Right lobe of liver (tissue), 4 donors: Measurements from ENCODE around the gene GRAMD1C.
A peak's percentile ranks its signal among the peaks of the same experiment; 100 is the strongest.

Experiments used
- POLR2A ChIP-seq: fragments of 450-650 bp; IDR thresholded peaks from one replicate; pipeline ENCODE4 v1.6.1; 2017; ENCODE audit warnings: antibody characterized with exemption, mild to moderate bottlenecking
- TF ChIP-seq, protein P1 (sequence below), 4 donors: fragments of 200-600 bp in 3 of 4; fragments of 450-650 bp in 1 of 4; IDR thresholded peaks; one replicate each; pipeline versions ENCODE4 v1.5.1 to v1.8.0; 2016 to 2022; ENCODE audit warnings: antibody characterized with exemption in 4 of 4, mild to moderate bottlenecking in 2 of 4
- donor health status: DM: no; HTN: no; CAD: no.
- donor health status: DM: no; HTN: no; CAD: no.
- donor health status: DM: no; HTN: yes; CAD: no.

DNA sequence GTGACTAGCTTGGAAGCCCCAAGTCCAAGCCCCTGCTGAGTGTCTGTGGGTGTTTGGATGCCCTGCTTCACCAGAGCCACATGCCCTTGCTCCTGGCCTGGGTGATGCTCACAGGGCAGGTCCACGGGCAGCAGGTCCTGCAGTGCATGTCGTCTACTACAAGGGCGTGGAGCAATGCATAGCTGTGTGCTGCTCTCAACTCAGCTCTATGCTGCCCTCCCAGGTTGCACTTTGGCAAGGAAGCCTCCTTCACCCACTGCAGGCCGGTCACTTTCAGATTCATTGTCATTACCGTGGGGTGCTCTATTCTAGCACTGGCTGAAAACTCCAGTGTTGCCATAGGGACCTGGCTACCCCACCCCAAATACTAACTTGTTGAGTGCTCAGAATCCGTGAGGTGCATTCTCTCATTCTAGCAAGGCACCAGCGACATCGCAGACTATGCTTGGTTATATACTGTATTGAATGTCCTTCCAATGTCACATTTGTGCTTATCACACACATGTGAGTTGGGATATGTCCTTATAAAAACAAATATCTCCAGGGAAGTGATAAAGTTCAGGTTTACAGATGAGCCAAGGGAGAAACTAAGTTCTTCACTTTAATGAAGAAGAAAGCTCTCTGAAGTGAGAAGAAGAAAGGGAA lies 51.8 kb downstream of the GRAMD1C start:
- TF ChIP-seq, protein P1, sequence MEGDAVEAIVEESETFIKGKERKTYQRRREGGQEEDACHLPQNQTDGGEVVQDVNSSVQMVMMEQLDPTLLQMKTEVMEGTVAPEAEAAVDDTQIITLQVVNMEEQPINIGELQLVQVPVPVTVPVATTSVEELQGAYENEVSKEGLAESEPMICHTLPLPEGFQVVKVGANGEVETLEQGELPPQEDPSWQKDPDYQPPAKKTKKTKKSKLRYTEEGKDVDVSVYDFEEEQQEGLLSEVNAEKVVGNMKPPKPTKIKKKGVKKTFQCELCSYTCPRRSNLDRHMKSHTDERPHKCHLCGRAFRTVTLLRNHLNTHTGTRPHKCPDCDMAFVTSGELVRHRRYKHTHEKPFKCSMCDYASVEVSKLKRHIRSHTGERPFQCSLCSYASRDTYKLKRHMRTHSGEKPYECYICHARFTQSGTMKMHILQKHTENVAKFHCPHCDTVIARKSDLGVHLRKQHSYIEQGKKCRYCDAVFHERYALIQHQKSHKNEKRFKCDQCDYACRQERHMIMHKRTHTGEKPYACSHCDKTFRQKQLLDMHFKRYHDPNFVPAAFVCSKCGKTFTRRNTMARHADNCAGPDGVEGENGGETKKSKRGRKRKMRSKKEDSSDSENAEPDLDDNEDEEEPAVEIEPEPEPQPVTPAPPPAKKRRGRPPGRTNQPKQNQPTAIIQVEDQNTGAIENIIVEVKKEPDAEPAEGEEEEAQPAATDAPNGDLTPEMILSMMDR (IDR thresholded peaks at IDR 0.05): peak; percentile 16 to 42 (median 36)
- no peak for TF ChIP-seq POLR2A
